HUES64 (cell line): ENCODE data around the gene WBP1.
A peak's percentile ranks its signal among the peaks of the same experiment; 100 is the strongest.

ENCODE experiments used
- H3K27ac ChIP-seq: 2 replicates; pipeline ENCODE4 v1.7.0; 2013; ENCODE audit warnings: low read depth, low read length, inconsistent platforms
- H3K27me3 ChIP-seq: 2 replicates; pipeline ENCODE4 v1.6.1; 2013; ENCODE audit warnings: mild to moderate bottlenecking, low read length; ENCODE audit not compliant: insufficient read depth
- H3K36me3 ChIP-seq: 2 replicates; pipeline ENCODE4 v1.6.1; 2013; ENCODE audit warnings: mild to moderate bottlenecking, low read length; ENCODE audit not compliant: insufficient read depth
- H3K4me1 ChIP-seq: 2 replicates; pipeline ENCODE4 v1.6.1; 2013; ENCODE audit warnings: mild to moderate bottlenecking, low read length, moderate library complexity; ENCODE audit not compliant: insufficient read depth
- H3K4me3 ChIP-seq: 2 replicates; pipeline ENCODE4 v1.5.1; 2013; ENCODE audit warnings: mild to moderate bottlenecking, low read length, moderate library complexity
- H3K9ac ChIP-seq: 2 replicates; pipeline ENCODE4 v1.6.1; 2013; ENCODE audit warnings: mild to moderate bottlenecking, low read depth, low read length
- H3K9me3 ChIP-seq: 2 replicates; pipeline ENCODE4 v1.6.1; 2013; ENCODE audit warnings: low read depth, low read length; ENCODE audit not compliant: insufficient read depth
- WGBS: fragments of 150-250, 120-280 bp; methylation state at CpG from one replicate; pipeline ENCODE4 v1.1.7; 2013; ENCODE audit warnings: missing lambda C conversion rate; 5-methylcytosine and 5-hydroxymethylcytosine counted together

The WBP1 gene

DNA sequence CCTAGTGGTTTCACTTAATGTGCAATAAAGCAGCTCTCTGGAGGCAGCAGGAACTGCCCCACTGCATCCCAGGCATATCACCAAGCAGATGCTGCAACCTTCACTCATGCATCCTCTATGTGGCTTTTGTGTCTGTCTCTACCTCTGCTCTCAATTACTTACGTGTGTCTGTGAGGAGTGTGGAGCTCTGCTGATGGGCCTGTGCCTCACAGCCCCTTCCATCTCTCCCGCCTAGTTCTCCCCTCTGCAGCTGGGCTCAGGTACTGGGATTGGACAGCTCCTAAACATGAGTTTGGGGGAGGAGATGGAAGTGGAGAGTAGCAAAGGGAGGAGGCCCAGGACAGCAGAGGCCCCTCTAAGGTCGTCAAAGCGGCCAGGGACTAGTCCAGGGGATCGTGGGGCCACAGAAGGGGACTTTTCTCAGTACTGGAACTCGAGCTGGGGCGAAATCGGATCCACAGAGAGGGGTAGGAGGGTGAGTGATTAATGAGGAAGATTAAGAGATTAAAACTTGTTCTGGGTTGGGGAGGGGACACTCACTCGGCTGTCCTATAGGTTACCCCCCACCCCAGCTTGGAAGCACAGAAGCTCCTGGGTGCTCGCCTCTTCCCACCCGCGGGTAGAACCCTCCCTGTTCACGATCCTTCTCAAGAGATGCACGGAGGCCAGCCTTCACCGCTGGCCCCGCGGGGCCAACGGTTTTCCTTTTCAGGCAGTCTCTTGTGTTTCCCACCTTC lies 43.3 kb downstream of the WBP1 start:
- Histone ChIP-seq H3K4me3 (peak overlapping the region; percentile 62; the same call in 1 of the 2 replicates), H3K27ac (no peak overlapping the region), H3K9ac (no peak overlapping the region), H3K36me3 (peaks cover 14% of the 10 kb centered on the region), H3K4me1 (peaks cover 22% of the 10 kb centered on the region), H3K9me3 (no peaks in the 10 kb centered on the region), H3K27me3 (peaks cover 93% of the 10 kb centered on the region)
- 45% methylated on average over 17 of the region's 18 CpGs for WGBS

DNA sequence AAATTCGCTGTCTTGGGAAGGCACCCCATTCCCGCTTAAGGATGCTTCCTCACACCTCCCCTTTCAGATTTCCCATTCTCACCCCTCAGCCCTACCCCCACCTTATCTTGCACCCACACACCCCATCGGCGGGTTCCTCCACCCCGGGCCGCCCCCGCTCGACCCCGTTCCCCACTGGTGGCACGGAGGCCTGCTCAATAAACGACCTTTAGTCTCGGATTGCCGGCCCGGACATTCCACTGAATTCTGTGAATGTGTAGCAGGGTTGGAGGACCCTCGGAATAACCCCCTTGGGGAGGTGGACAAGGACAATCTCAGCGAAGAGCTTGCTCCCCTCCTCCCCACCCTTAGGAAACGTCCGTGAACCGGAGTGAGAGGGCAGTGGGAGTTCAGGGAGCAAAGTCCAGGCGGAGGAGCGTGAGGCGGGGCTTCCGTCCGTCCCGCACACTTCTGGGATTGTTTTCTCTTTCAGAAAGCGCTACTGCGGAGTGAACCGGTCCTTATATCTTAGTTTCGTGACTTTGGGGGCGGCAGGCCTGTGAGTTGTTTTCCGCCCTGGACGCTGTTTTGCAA lies 44.0 kb downstream of the WBP1 start:
- 11% methylated on average over 31 of the region's 32 CpGs for WGBS
- Histone ChIP-seq H3K4me3 (peak overlapping the region; percentile 62), H3K27ac (no peak overlapping the region), H3K9me3 (no peaks in the 10 kb centered on the region), H3K4me1 (peaks cover 26% of the 10 kb centered on the region), H3K36me3 (peaks cover 14% of the 10 kb centered on the region), H3K27me3 (peaks cover 86% of the 10 kb centered on the region), H3K9ac (0 out of 2 replicates have a peak overlapping the region, but pooled peaks have one; percentile 40)

DNA sequence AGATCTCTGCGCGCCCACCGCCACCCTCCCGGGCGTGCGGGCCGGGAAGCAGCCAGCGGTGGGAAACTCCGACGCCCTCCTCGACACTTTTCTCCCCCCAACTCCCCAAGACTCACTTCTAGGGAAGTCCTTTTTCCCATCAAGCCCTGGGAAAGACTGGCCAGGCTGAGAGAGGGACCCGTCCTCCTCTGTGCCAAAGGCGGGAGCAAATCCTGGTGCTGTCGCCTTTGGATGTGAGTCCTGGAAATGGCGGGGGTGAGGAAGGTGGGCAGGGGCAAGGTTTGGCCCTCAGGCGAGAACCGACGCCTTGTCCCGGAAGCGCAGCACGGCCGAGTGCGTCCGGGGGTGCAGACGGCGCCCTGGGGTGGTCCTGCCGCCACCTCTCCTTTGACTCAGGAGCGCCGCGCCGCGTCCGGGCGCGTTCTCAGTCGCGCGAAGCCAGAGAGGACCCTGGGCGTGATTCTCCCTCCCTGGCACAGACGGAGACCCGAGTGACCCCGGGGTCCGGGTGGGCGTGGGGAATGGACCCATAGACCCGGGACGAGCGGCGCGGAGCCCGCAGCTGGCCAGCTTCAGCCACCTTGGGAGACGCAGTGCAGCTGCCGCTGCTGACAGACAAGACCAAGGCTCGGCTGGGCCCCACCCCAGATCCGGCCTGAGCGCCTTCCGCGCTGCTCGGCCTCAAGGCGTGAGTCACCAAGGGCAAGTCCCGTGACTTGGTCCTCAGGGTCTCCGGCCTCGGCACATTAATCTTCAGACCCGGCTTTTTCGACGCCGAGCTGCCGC lies 44.7 kb downstream of the WBP1 start:
- H3K4me3 ChIP-seq, result peak overlapping the region; percentile 62
- peaks cover 26% of the 10 kb centered on the region for H3K4me1 ChIP-seq
- peaks cover 14% of the 10 kb centered on the region for H3K36me3 ChIP-seq
- 0 out of 2 replicates have a peak overlapping the region, but pooled peaks have one; percentile 40 for H3K9ac ChIP-seq
- H3K9me3 ChIP-seq, result no peaks in the 10 kb centered on the region
- 2% methylated on average over 67 of the region's 67 CpGs for WGBS
- H3K27ac ChIP-seq, result no peak overlapping the region
- peaks cover 79% of the 10 kb centered on the region for H3K27me3 ChIP-seq

DNA sequence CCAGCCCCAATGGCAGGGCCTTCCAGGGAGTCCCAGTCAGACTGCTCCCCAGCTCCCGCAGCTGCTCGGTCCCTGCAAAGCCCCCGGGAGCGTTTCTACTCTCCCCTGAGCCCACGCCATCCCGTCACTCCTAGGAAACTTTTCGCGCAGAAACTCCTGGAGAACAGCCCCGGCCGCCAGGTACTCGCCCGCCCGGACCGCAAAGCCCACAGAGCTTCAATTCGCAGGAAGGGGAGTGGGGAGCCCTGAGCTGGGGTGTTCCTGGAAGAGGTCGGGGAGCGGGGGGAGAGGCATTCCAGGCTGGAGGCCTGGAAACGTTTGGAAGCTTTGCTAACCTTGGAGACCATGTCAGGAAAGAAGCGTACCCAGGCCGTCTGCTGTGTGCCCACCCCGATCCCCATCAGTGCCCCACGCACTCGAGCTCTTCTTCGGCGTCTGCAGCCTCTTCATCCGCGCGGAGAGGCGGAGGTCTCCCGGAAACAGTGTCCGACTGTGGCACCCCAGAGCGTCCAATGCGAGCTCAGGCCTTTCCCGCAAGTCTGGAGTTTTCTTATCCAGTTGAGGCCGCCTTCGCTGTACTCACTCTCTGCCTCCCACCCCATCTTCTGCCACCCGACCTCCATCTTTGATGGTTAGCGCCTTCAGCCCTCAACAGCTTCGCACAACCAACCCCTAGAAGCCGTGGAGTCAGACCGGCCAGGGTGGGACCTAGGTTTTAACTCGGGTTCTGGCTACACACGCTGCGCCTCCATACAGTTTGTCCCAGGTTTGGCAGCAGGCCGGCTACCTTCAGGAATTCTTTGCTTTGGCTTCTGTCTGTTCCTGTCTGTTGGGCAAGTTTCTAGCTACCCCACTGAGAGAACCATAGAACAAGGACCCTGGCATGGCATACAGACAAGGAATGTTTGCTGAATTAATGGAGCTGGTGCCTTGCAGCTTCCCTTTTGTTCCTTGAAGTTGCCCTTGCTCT lies 45.6 kb downstream of the WBP1 start:
- 65% methylated on average over 45 of the region's 45 CpGs for WGBS
- no peak overlapping the region for H3K27ac ChIP-seq
- H3K27me3 ChIP-seq, result peaks cover 76% of the 10 kb centered on the region
- H3K4me3 ChIP-seq, result peak overlapping the region; percentile 62
- H3K9ac ChIP-seq, result 0 out of 2 replicates have a peak overlapping the region, but pooled peaks have one; percentile 40
- H3K36me3 ChIP-seq, result peaks cover 14% of the 10 kb centered on the region
- H3K9me3 ChIP-seq, result no peaks in the 10 kb centered on the region
- H3K4me1 ChIP-seq, result peaks cover 32% of the 10 kb centered on the region

DNA sequence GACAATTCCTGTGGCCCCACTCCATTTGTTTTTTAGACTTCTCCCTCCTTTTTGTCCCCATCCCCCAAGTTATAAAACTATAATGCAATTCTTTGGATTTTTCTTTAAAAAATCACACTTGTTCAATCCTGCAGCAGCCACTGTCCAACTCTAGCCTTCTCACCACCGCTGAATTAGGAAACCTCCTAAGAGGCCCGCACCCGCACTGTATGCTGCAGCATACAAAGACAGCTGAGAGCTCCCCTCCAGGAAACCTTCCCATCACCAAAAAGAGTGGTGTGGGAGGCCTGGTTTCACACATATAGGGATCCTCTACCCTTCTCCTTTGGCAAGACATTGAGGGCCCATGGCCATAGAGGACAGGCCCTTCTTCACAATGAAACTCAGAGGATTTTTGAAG lies 46.4 kb downstream of the WBP1 start:
- H3K27ac ChIP-seq, result no peak overlapping the region
- no peak overlapping the region for H3K4me3 ChIP-seq
- H3K36me3 ChIP-seq, result peaks cover 14% of the 10 kb centered on the region
- H3K27me3 ChIP-seq, result peaks cover 76% of the 10 kb centered on the region
- H3K4me1 ChIP-seq, result peaks cover 32% of the 10 kb centered on the region
- H3K9ac ChIP-seq, result no peak overlapping the region
- 97% methylated on average over 3 of the region's 3 CpGs for WGBS
- H3K9me3 ChIP-seq, result no peaks in the 10 kb centered on the region

DNA sequence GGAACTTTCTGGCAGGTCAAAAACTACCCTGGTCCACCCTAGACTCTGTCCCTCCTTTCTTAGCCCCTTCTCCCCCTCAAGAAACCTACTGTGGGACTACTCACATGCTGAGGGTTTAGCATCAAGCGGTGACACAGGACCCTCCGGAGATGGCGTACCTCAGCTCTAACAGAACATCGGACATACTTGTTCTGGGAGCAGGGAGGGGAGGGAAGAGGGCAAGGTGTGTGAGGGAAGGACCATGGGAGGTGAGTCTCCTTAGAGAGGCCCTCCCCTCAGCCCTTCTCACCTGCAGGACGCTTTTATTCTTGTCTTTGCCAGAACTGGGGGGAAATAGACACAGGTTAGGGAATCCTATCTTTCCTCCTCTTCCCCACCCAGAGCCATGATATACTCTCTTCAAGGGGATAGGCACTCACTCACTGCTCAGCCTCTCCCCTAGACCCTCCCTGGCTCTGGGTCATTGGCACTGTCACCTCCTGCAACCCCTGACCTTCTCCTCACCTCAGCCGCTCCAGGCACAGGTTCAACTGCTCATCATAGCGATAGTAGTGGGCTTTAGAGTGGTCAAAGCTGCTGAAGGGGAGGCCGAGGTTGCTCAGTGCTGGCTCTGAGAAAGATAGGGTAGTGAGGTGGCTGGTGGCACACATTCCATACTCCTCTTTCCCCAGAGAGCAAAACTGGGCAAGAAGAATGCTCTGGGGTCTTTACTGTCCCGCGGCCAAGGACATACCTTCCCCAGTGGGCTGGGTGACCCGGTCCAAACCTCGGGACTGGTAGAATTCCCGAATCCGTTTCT lies 47.4 kb downstream of the WBP1 start:
- 96% methylated on average over 14 of the region's 14 CpGs for WGBS
- Histone ChIP-seq H3K27ac (no peak overlapping the region), H3K9me3 (no peaks in the 10 kb centered on the region), H3K27me3 (peaks cover 76% of the 10 kb centered on the region), H3K36me3 (peaks cover 14% of the 10 kb centered on the region), H3K4me3 (no peak overlapping the region), H3K9ac (no peak overlapping the region), H3K4me1 (peaks cover 24% of the 10 kb centered on the region)

DNA sequence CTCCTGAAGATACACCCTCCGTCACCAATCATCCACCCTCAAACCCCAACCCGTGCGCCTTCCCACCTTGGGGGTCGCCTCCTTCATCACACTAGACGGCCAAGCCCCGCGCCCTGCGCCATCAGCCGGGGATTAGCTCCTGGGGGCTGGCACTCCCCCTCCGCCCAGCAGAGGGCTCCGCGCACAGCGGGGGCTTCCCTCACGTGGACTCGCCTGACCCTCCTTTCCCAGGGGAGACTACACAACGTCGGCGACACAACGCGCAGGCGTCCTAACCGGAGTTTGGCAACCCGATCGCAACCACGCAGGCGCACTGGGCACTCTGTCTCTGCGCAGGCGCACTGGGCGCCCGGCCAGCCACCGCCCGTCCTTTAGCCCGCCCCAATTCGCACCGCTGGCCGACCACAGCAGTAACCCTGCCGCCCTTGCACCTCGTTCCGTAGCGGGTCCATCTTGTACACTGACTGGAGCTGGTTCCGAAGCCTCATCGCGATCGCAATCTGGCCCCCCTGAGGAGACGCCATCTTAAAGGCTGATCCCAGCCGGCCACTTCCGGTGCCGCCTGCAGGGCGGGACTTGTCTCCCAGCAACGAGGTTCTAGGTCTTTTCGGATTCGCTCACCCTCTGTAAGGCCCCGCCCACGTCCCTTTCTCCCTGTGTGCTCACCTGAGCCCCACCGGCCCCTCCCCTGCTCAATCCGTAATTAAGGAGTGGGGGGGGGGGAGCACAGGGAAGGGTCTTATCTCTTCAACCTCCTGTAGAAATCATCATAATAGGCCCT lies 49.1 kb downstream of the WBP1 start, which contains the start of gene PCGF1:
Gene PCGF1, minus strand, starts transcription at position 551 of the 781 bp plus-strand sequence. Its CDS starts 27 bp downstream, at position 524.
- Histone ChIP-seq H3K27me3 (peaks cover 76% of the 10 kb centered on the region), H3K36me3 (peaks cover 14% of the 10 kb centered on the region), H3K9ac (peak within 1 kb of the TSS; percentile 90), H3K27ac (peak within 1 kb of the TSS; percentile 95), H3K4me1 (peaks cover 17% of the 10 kb centered on the region; the same call in 1 of the 2 replicates), H3K9me3 (no peaks in the 10 kb centered on the region), H3K4me3 (peak within 1 kb of the TSS; percentile 79)
- WGBS, result under 1% methylated on average over 53 of the region's 56 CpGs

DNA sequence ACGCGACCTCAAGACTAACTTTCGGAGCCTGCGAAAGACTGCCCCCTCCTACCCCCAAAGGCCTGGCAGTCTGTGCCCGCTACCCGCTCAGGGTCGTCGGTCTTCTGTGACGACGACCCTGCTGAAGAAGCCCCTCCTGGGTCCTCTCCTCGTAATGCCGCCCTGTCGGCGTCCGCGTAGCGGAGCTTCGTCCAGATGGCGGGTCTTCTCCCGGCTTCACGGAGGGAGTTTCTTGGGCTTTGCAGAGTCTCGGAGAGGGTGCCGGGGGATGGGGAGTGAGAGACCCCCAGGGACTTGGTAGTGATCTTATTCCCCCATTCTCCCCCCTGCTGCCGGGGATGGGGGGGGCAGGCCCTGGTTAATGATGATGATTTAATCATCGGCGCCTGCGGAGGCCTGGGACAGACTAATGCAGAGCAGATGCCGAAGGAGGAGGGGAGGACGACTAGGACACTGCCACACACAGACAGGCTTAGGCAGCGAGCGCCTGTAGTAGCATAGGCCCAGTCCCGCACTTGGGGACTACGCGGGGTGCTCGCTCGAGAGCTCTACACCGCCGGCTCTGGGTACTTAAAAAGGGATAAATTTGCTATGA lies 49.8 kb downstream of the WBP1 start:
- Histone ChIP-seq H3K27me3 (peaks cover 76% of the 10 kb centered on the region), H3K9me3 (no peaks in the 10 kb centered on the region), H3K4me3 (peak overlapping the region; percentile 79), H3K9ac (peak overlapping the region; percentile 90), H3K4me1 (peaks cover 17% of the 10 kb centered on the region; the same call in 1 of the 2 replicates), H3K27ac (peak overlapping the region; percentile 95; the same call in 1 of the 2 replicates), H3K36me3 (peaks cover 14% of the 10 kb centered on the region)
- WGBS, result 5% methylated on average over 36 of the region's 38 CpGs

DNA sequence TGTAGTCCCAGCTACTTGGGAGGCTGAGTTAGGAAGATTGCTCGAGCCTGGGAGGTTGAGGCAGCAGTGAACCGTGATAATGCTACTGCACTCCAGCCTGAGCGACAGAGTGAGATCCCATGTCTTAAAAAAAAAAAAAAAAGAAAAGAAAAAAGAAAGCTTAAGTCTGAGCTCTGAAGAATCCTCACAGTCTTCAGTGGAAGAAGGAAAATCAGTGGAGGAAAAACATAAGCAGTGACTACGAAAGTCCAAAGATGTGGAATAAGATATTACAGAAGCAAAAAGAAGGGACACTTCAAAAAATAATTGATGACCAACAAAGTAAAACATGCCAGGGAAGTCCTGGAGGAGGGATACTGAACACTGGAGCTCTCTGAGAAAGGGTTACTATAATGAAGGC lies 52.0 kb downstream of the WBP1 start:
- Histone ChIP-seq H3K4me3 (no peak overlapping the region), H3K9ac (no peak overlapping the region), H3K27me3 (peaks cover 76% of the 10 kb centered on the region), H3K4me1 (peaks cover 13% of the 10 kb centered on the region; the same call in 1 of the 2 replicates), H3K9me3 (no peaks in the 10 kb centered on the region), H3K36me3 (peaks cover 8% of the 10 kb centered on the region), H3K27ac (no peak overlapping the region)
- 86% methylated on average over 4 of the region's 4 CpGs for WGBS
